ENCODE measurements around the gene NXN. TPM values are rescaled to one million over a fixed set of nuclear protein-coding genes. Genes with fewer than 3 reads are reported as not detected.
"Not testable (repeated sequence)": the region's sequence is repeated elsewhere in the genome, so short reads cannot be mapped to it uniquely, and the experiment has no call there.

NXN gene
- total and polyA plus RNA-seq, 2 donors, result 54.2 to 81.2 TPM

DNA sequence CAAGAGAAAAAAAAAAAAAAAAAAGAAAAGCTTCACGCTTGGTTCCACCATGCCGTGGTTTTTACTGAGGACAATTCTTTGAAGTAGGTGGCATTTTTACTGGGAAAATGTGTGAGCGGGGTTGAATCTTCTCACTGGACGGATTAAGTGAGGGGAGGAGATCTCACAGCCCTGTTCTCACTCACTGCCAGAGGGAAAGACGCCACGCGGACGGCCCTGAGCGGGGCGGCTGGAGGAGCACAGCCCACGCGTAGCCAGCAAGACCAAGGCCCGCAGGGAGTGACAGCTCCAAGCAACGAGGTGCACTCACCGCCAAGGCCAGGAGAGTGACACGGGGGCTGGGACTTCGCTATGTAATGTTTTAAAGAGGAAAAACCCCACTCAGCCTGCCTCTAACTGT, 154.4 kb downstream of the NXN start:
- H3K4me1 ChIP-seq (ENCODE audit: insufficient read depth), result no peaks in the 10 kb centered on the region
- DNase-seq (ENCODE audit: extremely low spot score), result no peak
- H3K27ac ChIP-seq (ENCODE audit: low read depth), result no peak overlapping the region
- H3K36me3 ChIP-seq (ENCODE audit: insufficient read depth), result no peaks in the 10 kb centered on the region
- WGBS, result 81% methylated on average over 17 of the region's 17 CpGs
- H3K4me3 ChIP-seq (ENCODE audit: low read depth, low read length), result no peak overlapping the region

DNA sequence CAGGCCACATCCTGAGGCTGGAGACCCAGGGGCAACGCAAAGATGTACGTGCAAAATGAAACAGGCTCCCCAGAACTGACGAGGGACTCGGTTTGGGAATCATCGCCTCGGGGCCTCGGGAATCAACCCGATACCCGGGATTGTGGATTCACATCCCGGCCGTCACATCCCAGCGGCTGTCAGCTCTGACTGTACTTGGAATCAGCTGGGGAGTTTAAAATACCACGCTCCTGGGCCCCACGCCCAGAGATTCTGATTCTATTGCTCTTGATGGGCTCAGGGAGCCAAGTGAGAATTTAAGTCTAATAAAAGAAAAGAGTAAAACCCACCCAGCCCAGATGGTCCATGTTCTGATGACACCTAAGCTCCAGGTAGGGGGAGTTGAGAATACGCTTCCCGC, 155.2 kb downstream of the NXN start:
- Histone ChIP-seq H3K4me1 (ENCODE audit: insufficient read depth) (no peaks in the 10 kb centered on the region), H3K36me3 (ENCODE audit: insufficient read depth) (no peaks in the 10 kb centered on the region), H3K4me3 (ENCODE audit: low read depth, low read length) (no peak overlapping the region), H3K27ac (ENCODE audit: low read depth) (no peak overlapping the region)
- no peak for DNase-seq (ENCODE audit: extremely low spot score)
- WGBS, result 85% methylated on average over 16 of the region's 16 CpGs

DNA sequence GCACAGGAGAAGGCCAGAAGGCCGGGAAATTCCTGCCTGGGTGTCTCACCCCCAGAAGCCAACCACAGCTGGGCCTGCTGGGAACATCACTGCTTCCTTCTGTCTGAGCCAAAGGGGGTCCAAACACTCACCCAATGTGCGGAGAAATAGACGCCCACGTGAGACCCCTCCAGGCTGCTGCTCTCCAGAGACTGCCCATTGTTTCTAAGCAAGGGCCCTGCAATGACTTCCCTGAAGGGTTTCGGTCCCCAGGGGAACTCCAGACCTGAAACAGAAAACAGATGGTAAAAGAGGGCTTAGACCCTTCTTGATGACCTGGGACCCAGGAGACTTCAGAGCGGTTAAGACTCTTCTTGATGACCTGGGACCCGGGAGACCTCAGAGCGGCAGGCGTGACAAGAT, 156.1 kb downstream of the NXN start:
- no peak overlapping the region for H3K27ac ChIP-seq (ENCODE audit: low read depth)
- no peaks in the 10 kb centered on the region for H3K4me1 ChIP-seq (ENCODE audit: insufficient read depth)
- 92% methylated on average over 9 of the region's 9 CpGs for WGBS
- H3K36me3 ChIP-seq (ENCODE audit: insufficient read depth), result no peaks in the 10 kb centered on the region
- H3K4me3 ChIP-seq (ENCODE audit: low read depth, low read length), result no peak overlapping the region
- DNase-seq (ENCODE audit: extremely low spot score), result no peak

DNA sequence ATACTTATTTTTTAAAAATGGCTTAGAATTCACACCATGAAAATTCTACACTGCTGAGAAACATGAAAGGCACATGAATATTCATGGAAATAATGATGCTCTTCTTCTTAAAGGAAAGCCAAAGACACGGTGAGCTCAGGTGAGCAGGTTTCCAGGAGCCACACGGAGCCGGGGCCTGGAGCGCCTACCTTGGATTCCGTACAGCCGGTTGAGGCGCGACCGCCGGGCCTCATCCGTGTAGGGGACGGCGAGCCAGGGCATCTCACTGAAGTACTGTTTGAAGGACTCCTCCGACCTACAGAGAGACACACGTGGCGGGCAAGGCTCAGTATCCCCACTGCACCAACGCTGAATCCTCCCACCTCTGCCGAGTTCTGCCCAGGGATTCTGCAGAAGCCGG, 160.3 kb downstream of the NXN start:
- no peak overlapping the region for H3K4me3 ChIP-seq (ENCODE audit: low read depth, low read length)
- DNase-seq (ENCODE audit: extremely low spot score), result no peak
- H3K27ac ChIP-seq (ENCODE audit: low read depth), result no peak overlapping the region
- no peaks in the 10 kb centered on the region for H3K36me3 ChIP-seq (ENCODE audit: insufficient read depth)
- 95% methylated on average over 19 of the region's 19 CpGs for WGBS
- H3K4me1 ChIP-seq (ENCODE audit: insufficient read depth), result no peaks in the 10 kb centered on the region

DNA sequence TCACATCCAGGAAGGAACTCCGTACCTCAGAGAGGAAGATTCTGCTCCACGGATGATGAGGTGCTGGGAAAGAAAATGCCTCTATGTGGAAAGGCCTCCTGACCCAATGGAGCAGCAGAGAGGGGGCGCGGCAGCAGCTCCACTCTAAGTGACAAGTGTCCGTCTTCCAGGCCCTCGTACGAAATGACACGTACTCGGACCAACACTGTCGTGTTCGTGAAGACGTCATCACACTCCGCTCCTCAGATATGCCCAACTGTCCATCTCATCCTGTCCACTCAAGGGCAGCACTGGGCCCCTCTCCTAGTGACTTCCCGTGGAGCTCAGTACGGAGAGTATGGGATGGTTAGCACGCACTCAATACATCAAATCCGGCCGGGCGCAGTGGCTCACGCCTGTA, 165.2 kb downstream of the NXN start:
- Histone ChIP-seq H3K4me1 (ENCODE audit: insufficient read depth) (no peaks in the 10 kb centered on the region), H3K36me3 (ENCODE audit: insufficient read depth) (no peaks in the 10 kb centered on the region), H3K4me3 (ENCODE audit: low read depth, low read length) (no peak overlapping the region), H3K27ac (ENCODE audit: low read depth) (no peak overlapping the region)
- WGBS, result 92% methylated on average over 20 of the region's 20 CpGs
- no peak for DNase-seq (ENCODE audit: extremely low spot score)

DNA sequence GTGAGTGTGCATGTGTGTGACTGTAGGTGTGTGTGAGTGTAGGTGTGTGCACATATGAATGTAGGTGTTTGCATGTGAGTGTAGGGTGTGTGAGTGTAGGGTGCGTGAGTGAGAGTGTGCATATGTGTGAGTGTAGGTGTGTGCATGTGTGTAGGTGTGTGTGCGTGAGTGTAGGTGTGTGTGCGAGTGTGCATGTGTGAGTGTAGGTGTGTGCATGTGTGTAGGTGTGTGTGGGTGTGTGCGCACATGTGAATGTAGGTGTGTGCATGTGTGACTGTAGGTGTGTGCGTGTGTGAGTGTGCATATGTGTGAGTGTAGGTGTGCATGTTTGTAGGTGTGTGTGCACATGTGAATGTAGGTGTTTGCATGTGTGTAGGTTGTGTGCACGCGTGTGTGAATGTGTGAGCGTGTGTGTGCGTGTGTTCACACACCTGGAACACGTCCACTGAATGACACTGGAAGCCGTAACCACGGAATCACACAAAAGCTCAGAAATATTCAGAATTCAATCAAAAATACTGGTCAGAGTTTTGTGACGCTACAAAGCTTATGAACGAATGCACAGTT, 166.9 kb downstream of the NXN start:
- no peak for DNase-seq (ENCODE audit: extremely low spot score)
- Histone ChIP-seq H3K36me3 (ENCODE audit: insufficient read depth) (no peaks in the 10 kb centered on the region), H3K27ac (ENCODE audit: low read depth) (no peak overlapping the region), H3K4me3 (ENCODE audit: low read depth, low read length) (no peak overlapping the region), H3K4me1 (ENCODE audit: insufficient read depth) (no peaks in the 10 kb centered on the region)
- WGBS, result 95% methylated on average over 14 of the region's 14 CpGs

DNA sequence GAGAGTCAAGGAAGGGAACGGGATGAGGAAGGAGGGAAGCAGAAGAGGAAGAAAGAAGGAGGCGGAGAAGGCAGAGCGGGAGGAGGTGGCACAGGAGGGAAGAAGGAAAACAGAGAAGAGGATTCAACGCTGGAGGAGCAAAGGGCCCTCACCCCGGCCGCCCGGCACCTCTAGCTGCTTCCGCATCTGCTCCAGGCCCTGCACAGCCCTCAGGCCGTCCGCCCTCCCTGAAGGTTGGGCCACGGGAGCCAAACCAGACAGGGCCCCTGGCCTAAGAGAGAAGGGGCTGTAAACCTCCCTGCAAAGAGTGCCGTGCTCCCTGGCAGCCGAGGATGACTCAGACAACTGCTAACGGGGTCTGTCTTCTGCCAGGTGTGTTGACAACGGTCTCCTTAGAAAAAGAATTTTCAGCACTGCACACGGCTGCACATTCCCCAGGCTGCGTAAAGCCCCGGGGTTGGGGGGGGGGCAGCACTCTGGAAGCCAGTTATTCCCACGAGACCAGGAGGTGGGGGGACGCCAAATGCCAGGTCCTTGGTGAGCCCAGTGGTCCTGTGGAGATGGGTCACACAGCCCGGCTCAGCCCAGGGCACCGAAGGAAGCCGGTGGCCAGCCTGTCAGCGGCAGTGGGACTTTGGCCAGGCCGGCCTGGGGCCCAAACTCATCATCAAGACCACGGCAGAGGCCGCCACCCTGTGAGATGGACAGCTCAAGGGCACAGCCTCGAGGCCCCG, 168.4 kb downstream of the NXN start:
- Histone ChIP-seq H3K4me1 (ENCODE audit: insufficient read depth) (no peaks in the 10 kb centered on the region), H3K27ac (ENCODE audit: low read depth) (no peak overlapping the region), H3K36me3 (ENCODE audit: insufficient read depth) (no peaks in the 10 kb centered on the region), H3K4me3 (ENCODE audit: low read depth, low read length) (no peak overlapping the region)
- 74% methylated on average over 29 of the region's 29 CpGs for WGBS
- DNase-seq (ENCODE audit: extremely low spot score), result no peak

DNA sequence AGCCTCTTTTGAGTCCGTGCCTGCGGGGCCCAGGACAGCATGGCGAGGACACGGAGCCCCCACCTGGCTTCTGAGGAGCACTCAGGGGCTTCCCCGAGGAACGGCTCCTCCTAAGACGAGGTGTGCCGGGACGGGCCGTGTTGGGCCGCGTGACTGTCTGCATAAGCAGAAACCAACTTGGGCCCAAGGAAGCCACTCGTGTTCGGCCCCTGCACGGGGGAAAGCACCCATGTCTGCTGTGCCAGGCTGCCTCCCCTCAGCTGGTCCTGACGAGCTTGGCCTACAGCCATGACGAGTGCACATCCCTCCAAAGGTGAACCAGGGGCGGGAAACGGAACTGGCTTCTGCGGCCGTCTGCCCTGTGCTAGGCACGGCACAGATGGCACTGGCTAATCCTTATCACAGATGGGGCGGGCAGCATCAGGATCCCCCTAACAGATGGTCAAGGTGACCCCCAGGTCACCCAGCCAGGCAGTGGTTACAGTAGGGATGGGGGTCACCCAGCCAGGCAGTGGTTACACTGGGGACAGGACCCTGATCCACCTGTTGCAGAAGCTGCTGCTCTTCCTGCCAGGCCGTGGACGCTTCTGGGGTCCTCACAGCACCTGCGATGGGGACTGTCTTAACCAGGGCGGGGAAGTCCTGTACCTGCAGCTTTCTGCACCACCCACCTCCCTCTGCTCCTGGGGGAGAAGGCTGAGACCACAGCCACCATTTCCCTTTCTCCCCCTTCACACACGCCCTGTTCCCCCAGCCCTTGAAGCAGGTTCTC, 171.9 kb downstream of the NXN start:
- no peak for DNase-seq (ENCODE audit: extremely low spot score)
- no peaks in the 10 kb centered on the region for H3K4me1 ChIP-seq (ENCODE audit: insufficient read depth)
- H3K27ac ChIP-seq (ENCODE audit: low read depth), result no peak overlapping the region
- 90% methylated on average over 28 of the region's 28 CpGs for WGBS
- H3K4me3 ChIP-seq (ENCODE audit: low read depth, low read length), result no peak overlapping the region
- no peaks in the 10 kb centered on the region for H3K36me3 ChIP-seq (ENCODE audit: insufficient read depth)

DNA sequence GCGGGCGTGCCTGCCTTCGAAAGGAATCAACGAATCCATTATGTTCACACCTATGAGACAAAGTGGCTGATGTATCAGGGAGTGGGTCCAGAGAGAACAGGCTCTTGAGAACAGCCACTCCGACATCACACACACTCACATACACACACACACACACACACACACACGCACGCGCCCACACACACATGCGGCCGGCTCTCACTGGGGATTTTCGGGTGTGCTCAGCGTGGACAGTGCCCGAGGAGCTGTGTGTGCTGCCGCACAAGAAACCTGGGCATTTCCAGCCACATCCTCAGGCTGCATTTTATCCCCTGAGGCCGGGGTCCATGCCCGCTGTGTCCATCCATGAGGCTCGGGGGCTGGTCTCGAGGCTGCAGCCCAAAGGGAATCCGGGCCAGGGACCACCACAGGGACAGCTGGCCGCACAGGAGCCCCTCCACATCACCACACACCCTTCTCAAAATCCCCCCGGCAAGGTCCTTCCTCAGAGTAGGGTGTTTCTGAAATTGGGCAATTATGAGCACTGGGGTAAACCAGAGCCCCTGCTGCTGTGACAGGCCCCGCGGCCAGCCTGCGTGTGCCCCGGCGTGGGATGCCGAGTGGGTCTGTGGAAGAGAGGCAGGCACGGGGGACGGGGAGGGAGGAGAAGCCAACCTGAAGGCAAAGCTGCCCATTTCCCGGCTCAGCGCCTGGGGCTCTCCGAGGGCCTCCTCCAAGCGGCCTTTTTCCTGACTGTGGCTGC, 172.6 kb downstream of the NXN start:
- no peaks in the 10 kb centered on the region for H3K36me3 ChIP-seq (ENCODE audit: insufficient read depth)
- WGBS, result 84% methylated on average over 33 of the region's 33 CpGs

DNA sequence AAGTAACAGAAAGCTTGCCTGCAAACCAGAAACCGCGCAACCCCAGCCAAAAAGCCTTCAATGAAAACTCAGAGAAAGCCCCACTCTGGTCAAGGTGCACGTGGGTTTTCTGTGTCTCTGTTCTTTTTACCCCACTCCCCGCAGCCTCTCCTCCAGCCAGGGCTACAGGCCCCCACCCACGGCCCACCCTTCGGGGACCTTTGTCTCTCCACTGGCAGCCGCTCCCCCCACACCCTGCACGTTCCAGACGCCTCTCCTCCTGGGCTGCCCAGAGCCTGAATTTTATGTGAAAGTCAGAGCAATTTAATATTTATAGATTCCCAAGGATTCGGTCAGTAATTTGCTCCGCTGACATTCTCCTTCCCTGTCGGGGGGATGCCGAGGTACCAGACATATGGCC, 173.2 kb downstream of the NXN start:
- H3K4me1 ChIP-seq (ENCODE audit: insufficient read depth), result no peaks in the 10 kb centered on the region
- H3K36me3 ChIP-seq (ENCODE audit: insufficient read depth), result no peaks in the 10 kb centered on the region
- H3K4me3 ChIP-seq (ENCODE audit: low read depth, low read length), result no peak overlapping the region
- no peak overlapping the region for H3K27ac ChIP-seq (ENCODE audit: low read depth)
- WGBS, result 66% methylated on average over 13 of the region's 13 CpGs
- DNase-seq (ENCODE audit: extremely low spot score), result no peak

More for the DNA sequence above, 172.6 kb downstream of the NXN start:
- H3K27ac ChIP-seq (ENCODE audit: low read depth), result no peak overlapping the region
- no peak for DNase-seq (ENCODE audit: extremely low spot score)
- no peaks in the 10 kb centered on the region for H3K4me1 ChIP-seq (ENCODE audit: insufficient read depth)
- H3K4me3 ChIP-seq (ENCODE audit: low read depth, low read length), result no peak overlapping the region

DNA sequence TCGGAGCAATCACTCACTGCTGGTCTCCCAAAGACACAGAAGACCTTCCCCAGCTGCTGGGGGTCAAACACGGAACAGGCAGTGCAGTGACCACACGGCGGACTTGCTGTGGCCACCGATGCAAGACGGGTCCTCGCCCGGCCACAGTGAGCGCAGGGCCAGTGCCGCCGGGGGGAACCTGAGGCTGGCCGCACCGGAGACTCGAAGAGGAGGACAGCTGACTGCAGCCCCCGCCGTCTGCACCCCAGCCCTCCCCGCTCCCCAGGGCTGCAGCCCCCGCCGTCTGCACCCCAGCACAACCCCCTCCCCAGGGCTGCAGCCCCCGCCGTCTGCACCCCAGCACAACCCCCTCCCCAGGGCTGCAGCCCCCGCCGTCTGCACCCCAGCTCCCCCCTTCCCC, 173.7 kb downstream of the NXN start:
- H3K36me3 ChIP-seq (ENCODE audit: insufficient read depth); H3K4me1 ChIP-seq (ENCODE audit: insufficient read depth): not testable (repeated sequence)
- WGBS, result 89% methylated on average over 23 of the region's 23 CpGs

DNA sequence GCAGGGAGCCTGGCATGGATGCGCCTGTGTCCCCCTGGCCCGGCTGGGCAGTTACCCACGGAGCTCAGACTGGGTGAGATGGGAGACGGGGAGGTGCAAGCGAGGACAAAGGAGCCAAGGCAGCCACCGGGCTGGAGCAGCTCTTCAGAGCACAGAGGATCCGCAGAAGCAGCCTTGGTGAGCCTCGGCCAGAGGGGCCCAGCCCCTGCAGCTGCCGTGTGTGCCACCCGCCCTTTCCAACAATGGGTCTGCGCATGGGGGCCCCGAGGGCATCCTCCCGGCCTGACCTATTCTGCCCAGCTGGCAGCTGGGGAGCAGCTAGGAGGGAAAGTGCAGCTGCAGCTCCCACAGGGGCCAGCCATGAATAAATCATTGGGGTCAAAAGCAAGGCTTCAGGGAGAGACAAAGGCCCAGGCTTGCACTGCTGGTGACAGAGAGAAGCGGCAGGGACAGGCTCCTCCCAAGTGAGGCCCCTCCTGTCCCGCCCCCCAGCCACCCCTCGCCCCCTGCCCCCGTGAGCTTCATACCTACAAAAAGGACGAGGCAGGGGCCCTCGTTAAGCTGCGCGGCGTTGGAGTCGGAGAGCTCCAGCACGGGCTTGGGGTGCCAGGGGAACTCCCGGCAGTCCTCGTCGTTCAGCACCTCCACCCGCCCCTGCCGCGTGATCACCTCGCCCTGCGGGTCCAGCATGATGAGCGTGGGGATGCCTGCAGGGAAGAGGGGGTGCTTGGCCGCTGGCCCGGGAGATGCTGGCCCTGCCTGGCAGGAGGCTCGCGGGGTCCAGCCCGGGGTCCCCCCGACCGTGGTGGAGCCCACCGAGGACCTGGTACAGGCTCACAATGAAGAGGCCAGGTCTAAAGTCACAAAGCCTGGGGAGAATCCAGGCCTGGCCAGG, 174.8 kb downstream of the NXN start:
- no peak overlapping the region for H3K27ac ChIP-seq (ENCODE audit: low read depth)
- H3K36me3 ChIP-seq (ENCODE audit: insufficient read depth), result no peaks in the 10 kb centered on the region
- H3K4me1 ChIP-seq (ENCODE audit: insufficient read depth), result no peaks in the 10 kb centered on the region
- no peak overlapping the region for H3K4me3 ChIP-seq (ENCODE audit: low read depth, low read length)
- 88% methylated on average over 41 of the region's 41 CpGs for WGBS
- DNase-seq (ENCODE audit: extremely low spot score), result no peak

More for the DNA sequence above, 173.7 kb downstream of the NXN start:
- not testable (repeated sequence) for DNase-seq (ENCODE audit: extremely low spot score); H3K4me3 ChIP-seq (ENCODE audit: low read depth, low read length); H3K27ac ChIP-seq (ENCODE audit: low read depth)

Measured in urinary bladder (tissue), 4 donors.